ENCODE results near the gene TIGAR. TPM values are rescaled to one million over a fixed set of nuclear protein-coding genes. Genes with fewer than 3 reads are reported as not detected.

Gene TIGAR
- total RNA-seq, 2 donors from 2014 or later, result 4.1 to 9.5 TPM

- H3K27me3 ChIP-seq (replicated peaks; ENCODE audit: insufficient read depth), result no peaks in the 10 kb centered on the region
- no peaks in the 10 kb centered on the region for H3K36me3 ChIP-seq
- no peak overlapping the region for H3K4me3 ChIP-seq
- DNase-seq (ENCODE audit: low spot score) (no peak), ATAC-seq (ENCODE audit: insufficient number of reproducible peaks, low FRiP score, low read depth) (no peak)
- H3K4me1 ChIP-seq (ENCODE audit: control insufficient read depth in 1 of 2, low read depth in 2 of 2), result no peaks in the 10 kb centered on the region
- no peak for TF ChIP-seq CTCF (IDR thresholded peaks at IDR 0.05)
- H3K27ac ChIP-seq, result no peak overlapping the region
- H3K9me3 ChIP-seq, result no peaks in the 10 kb centered on the region
These were observed 65.8 kb downstream of the TIGAR start for GRCh38 chr12:4386801-4387200.

- H3K9me3 ChIP-seq, result no peaks in the 10 kb centered on the region
- no peak for DNase-seq (ENCODE audit: low spot score)
- no peaks in the 10 kb centered on the region for H3K36me3 ChIP-seq
- no peak for TF ChIP-seq CTCF (IDR thresholded peaks at IDR 0.05)
- H3K27me3 ChIP-seq (replicated peaks; ENCODE audit: insufficient read depth), result no peaks in the 10 kb centered on the region
- ATAC-seq (ENCODE audit: insufficient number of reproducible peaks, low FRiP score, low read depth), result no peak
- no peaks in the 10 kb centered on the region for H3K4me1 ChIP-seq (ENCODE audit: control insufficient read depth in 1 of 2, low read depth in 2 of 2)
- no peak overlapping the region for H3K4me3 ChIP-seq
- no peak overlapping the region for H3K27ac ChIP-seq
These were observed 66.6 kb downstream of the TIGAR start for GRCh38 chr12:4387607-4388006.

- Histone ChIP-seq H3K27me3 (replicated peaks; ENCODE audit: insufficient read depth) (no peaks in the 10 kb centered on the region), H3K27ac (no peak overlapping the region), H3K9me3 (no peaks in the 10 kb centered on the region), H3K4me3 (no peak overlapping the region), H3K36me3 (no peaks in the 10 kb centered on the region), H3K4me1 (ENCODE audit: control insufficient read depth in 1 of 2, low read depth in 2 of 2) (no peaks in the 10 kb centered on the region)
- DNase-seq (ENCODE audit: low spot score) (no peak), ATAC-seq (ENCODE audit: insufficient number of reproducible peaks, low FRiP score, low read depth) (no peak)
- no peak for TF ChIP-seq CTCF (IDR thresholded peaks at IDR 0.05)
These were observed 67.0 kb downstream of the TIGAR start for GRCh38 chr12:4388032-4388431.

GRCh38 chr12:4388662-4389061, 67.6 kb downstream of the TIGAR start:
- no peak for ATAC-seq (ENCODE audit: insufficient number of reproducible peaks, low FRiP score, low read depth)
- Histone ChIP-seq H3K27ac (no peak overlapping the region), H3K36me3 (no peaks in the 10 kb centered on the region), H3K9me3 (no peaks in the 10 kb centered on the region), H3K27me3 (replicated peaks; ENCODE audit: insufficient read depth) (no peaks in the 10 kb centered on the region), H3K4me1 (ENCODE audit: control insufficient read depth in 1 of 2, low read depth in 2 of 2) (no peaks in the 10 kb centered on the region), H3K4me3 (no peak overlapping the region)
- TF ChIP-seq CTCF (IDR thresholded peaks at IDR 0.05), result no peak
- no peak for DNase-seq (ENCODE audit: low spot score)

- ATAC-seq (ENCODE audit: insufficient number of reproducible peaks, low FRiP score, low read depth) (no peak), DNase-seq (ENCODE audit: low spot score) (no peak)
- Histone ChIP-seq H3K9me3 (no peaks in the 10 kb centered on the region), H3K27ac (no peak overlapping the region), H3K36me3 (no peaks in the 10 kb centered on the region), H3K4me3 (no peak overlapping the region), H3K4me1 (ENCODE audit: control insufficient read depth in 1 of 2, low read depth in 2 of 2) (no peaks in the 10 kb centered on the region), H3K27me3 (replicated peaks; ENCODE audit: insufficient read depth) (no peaks in the 10 kb centered on the region)
- no peak for TF ChIP-seq CTCF (IDR thresholded peaks at IDR 0.05)
These were observed 71.3 kb downstream of the TIGAR start for GRCh38 chr12:4392223-4392742.

Data from thoracic aorta (tissue), 2 donors.